ENCODE measurements around the gene HOXD10.

Gene HOXD10

GRCh38 chr2:176091329-176092258 is 25.0 kb upstream of the HOXD10 start:
- TF ChIP-seq CTCF (IDR thresholded peaks at IDR 0.05; ENCODE audit: insufficient read depth, low read depth, low read length, missing control alignments), result no peak

GRCh38 chr2:176092270-176093144 is 24.1 kb upstream of the HOXD10 start, which contains the start of gene HOXD13:
Gene HOXD13 (plus strand): TSS chr2:176092721. CDS start chr2:176092891, 170 bp downstream.
- no peak within 1 kb of the TSS for H3K4me3 ChIP-seq (ENCODE audit: low read length)
- DNase-seq (ENCODE audit: low read depth), result no peak

More at GRCh38 chr2:176091329-176092258, 25.0 kb upstream of the HOXD10 start:
- no peak overlapping the region for H3K4me3 ChIP-seq (ENCODE audit: low read length)
- no peak for DNase-seq (ENCODE audit: low read depth)

GRCh38 chr2:176093145-176093897 is 23.3 kb upstream of the HOXD10 start:
- no peak for DNase-seq (ENCODE audit: low read depth)
- no peak overlapping the region for H3K4me3 ChIP-seq (ENCODE audit: low read length)
- no peak for TF ChIP-seq CTCF (IDR thresholded peaks at IDR 0.05; ENCODE audit: insufficient read depth, low read depth, low read length, missing control alignments)

More at GRCh38 chr2:176092270-176093144, 24.1 kb upstream of the HOXD10 start, which contains the start of gene HOXD13:
- TF ChIP-seq CTCF (IDR thresholded peaks at IDR 0.05; ENCODE audit: insufficient read depth, low read depth, low read length, missing control alignments), result no peak

GRCh38 chr2:176093898-176094249 is 22.7 kb upstream of the HOXD10 start:
- no peak overlapping the region for H3K4me3 ChIP-seq (ENCODE audit: low read length)
- TF ChIP-seq CTCF (IDR thresholded peaks at IDR 0.05; ENCODE audit: insufficient read depth, low read depth, low read length, missing control alignments), result no peak
- DNase-seq (ENCODE audit: low read depth), result no peak

GRCh38 chr2:176094349-176094748 is 22.2 kb upstream of the HOXD10 start:
- DNase-seq (ENCODE audit: low read depth), result no peak
- no peak for TF ChIP-seq CTCF (IDR thresholded peaks at IDR 0.05; ENCODE audit: insufficient read depth, low read depth, low read length, missing control alignments)
- H3K4me3 ChIP-seq (ENCODE audit: low read length), result no peak overlapping the region

GRCh38 chr2:176095421-176095820 is 21.2 kb upstream of the HOXD10 start:
- no peak for DNase-seq (ENCODE audit: low read depth)
- no peak for TF ChIP-seq CTCF (IDR thresholded peaks at IDR 0.05; ENCODE audit: insufficient read depth, low read depth, low read length, missing control alignments)
- H3K4me3 ChIP-seq (ENCODE audit: low read length), result no peak overlapping the region

Measured in epithelial cell of esophagus (primary cell).